ENCODE results near the gene PRKN.

Gene PRKN

DNA sequence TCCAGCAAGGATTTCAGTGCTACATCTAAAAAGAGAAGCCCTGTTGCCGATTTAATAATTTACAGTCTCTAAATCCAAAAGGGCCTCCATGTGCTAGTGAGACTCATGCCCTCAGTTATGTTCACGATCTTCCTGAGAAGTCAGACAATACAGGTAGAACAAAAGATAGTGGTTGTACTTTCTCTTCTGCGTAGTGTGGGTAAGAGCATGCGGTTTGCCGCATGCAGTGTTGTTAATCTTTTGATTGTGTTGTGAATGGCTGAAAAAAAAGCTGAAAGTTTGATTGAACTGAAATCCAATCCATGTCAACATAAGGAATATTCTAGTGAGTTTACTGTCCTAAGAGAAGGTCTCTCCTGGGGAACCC is 1379.0 kb downstream of the PRKN start:
- no peak overlapping the region for H3K27ac ChIP-seq
- TF ChIP-seq, protein P1, sequence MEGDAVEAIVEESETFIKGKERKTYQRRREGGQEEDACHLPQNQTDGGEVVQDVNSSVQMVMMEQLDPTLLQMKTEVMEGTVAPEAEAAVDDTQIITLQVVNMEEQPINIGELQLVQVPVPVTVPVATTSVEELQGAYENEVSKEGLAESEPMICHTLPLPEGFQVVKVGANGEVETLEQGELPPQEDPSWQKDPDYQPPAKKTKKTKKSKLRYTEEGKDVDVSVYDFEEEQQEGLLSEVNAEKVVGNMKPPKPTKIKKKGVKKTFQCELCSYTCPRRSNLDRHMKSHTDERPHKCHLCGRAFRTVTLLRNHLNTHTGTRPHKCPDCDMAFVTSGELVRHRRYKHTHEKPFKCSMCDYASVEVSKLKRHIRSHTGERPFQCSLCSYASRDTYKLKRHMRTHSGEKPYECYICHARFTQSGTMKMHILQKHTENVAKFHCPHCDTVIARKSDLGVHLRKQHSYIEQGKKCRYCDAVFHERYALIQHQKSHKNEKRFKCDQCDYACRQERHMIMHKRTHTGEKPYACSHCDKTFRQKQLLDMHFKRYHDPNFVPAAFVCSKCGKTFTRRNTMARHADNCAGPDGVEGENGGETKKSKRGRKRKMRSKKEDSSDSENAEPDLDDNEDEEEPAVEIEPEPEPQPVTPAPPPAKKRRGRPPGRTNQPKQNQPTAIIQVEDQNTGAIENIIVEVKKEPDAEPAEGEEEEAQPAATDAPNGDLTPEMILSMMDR (conservative IDR thresholded peaks at IDR 0.05): no peak
- no peak for TF ChIP-seq ZFX (IDR thresholded peaks at IDR 0.05)

DNA sequence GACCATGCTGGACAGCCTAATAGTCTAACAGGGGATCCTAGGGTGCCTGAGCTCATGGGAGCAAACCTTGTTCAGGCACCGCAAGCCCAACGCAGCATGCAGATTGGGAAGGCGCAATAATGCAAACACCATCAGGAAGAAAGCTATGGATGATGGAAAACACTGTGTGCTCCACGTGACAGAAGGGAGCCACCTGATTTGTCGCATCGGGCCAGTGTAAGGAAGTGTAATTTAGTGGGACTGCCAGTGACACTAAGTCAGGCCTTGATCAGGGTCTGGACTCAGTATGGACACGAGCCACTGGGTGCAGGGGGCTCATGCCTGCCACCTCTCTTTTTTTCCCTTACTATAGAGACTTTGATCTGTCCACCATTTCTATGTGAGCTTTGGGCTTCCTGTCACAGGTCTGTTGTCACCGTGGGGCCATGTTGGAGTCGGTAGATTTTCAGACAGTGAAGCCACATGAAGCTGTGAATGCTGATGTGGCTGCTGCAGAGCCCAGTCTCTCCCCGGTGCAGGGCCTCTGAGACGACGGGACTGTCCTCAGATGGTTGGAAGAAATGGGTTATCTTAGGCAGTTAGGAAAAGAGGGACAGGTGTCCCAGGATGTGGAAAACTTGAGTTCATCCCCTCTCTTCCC is 1379.5 kb downstream of the PRKN start:
- TF ChIP-seq ZFX (IDR thresholded peaks at IDR 0.05): no peak
- TF ChIP-seq, protein P1 (conservative IDR thresholded peaks at IDR 0.05): no peak
- H3K27ac ChIP-seq: no peak overlapping the region

DNA sequence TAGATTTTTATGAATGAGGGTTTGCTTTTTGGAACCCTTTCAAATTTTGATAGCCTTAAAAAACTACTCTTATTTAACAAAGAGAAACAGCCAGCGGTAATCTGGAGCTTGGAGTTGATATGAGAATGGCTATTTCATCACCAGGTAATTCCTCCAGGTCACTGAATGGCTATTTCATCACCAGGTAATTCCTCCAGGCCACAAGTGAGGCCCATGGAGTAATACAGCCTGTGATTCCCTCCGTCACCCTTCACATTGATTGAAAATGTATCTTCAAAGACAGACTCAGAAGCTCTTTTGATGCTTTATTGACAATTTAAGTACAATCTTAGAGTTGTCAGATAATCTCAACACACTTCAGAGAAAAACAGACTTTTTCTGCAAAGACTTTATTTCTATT is 1380.4 kb downstream of the PRKN start:
- TF ChIP-seq, protein P1 (conservative IDR thresholded peaks at IDR 0.05): no peak
- no peak for TF ChIP-seq ZFX (IDR thresholded peaks at IDR 0.05)
- no peak overlapping the region for H3K27ac ChIP-seq

DNA sequence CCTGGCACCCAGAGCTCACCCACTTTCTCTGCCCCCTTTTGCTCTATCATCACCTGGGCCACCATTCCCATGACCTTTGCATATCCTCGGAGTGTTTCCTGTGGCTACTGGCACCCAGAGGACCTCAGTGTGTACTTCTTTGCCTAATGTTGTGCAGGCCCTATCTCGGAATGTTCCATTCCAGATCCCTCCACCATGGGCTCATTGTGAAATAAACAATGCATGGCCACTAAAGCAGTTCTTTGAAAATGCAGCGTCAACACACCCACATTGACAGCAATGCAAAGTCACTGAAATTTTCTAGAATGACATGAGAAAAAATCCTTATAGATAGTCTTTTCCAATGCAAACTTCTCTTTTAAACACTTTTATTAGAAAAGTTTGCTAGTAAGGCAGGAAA is 1380.8 kb downstream of the PRKN start:
- TF ChIP-seq, protein P1 (conservative IDR thresholded peaks at IDR 0.05): no peak
- TF ChIP-seq ZFX (IDR thresholded peaks at IDR 0.05): no peak
- no peak overlapping the region for H3K27ac ChIP-seq

DNA sequence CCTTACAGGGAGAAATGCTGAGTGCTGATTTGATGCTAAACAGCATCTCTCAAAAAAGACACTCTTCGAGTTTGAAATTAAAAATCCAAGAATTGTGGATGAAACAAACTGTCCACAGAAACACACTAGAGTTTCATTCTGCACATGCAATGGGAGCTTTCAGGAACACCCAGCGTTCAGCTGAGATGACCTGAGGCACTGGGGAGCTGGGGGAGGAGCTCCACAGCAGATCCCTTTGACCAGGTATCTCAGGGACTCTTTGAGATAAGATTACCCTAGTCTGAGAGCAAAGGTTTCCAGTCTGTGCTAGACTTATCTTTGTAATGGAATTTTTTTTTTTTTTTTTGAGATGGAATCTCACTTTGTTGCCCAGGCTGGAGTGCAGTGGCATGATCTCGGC is 1382.9 kb downstream of the PRKN start:
- TF ChIP-seq, protein P1 (conservative IDR thresholded peaks at IDR 0.05): no peak
- no peak overlapping the region for H3K27ac ChIP-seq

DNA sequence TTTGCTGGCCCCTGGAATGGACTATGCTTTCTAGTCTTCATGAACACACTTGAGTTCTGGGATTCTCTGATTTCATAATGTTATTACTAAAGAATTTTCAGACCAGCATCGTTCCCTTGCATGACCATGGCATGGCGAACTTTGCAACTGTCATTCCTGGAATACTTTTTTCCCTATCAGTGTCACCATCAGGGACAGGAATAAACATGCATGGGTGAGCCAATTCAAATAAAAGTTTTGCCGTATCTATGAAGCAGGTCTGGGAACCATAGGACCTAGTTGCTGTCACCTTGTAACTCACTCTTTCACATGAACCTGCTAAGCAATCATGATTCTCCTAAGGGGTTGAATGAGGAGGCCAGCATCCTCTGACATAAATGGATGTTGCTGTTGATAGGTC is 1385.5 kb downstream of the PRKN start:
- H3K27ac ChIP-seq: no peak overlapping the region
- TF ChIP-seq, protein P1 (conservative IDR thresholded peaks at IDR 0.05): no peak
- no peak for TF ChIP-seq ZFX (IDR thresholded peaks at IDR 0.05)

DNA sequence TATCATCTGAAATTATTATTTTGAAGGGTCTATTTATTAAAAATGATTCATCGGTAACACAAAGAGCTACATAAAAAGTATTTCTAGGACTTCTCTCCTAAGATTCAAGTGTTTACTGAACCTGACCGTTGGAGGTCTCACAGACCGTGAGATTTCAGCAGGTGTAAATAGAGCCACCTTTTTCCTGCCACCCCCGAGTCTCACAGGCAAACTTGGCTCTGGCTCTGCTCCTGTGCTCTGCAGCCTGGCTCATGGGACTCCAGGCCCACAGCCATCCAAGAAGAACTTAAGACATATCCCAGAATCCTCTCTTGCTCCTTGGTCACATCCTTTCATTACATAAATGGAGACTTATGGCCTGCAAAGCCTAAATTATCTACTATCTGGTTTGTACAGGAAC is 1385.9 kb downstream of the PRKN start:
- TF ChIP-seq, protein P1 (conservative IDR thresholded peaks at IDR 0.05): no peak
- TF ChIP-seq ZFX (IDR thresholded peaks at IDR 0.05): no peak
- H3K27ac ChIP-seq: no peak overlapping the region

Data from C4-2B (cell line).